GM18499 (cell line): Measurements from ENCODE around the gene P3H3.

ENCODE experiments used
- ATAC-seq: cut with Tn5 transposase; IDR thresholded peaks from one replicate; pipeline ENCODE4 v1.9.1; 2021; ENCODE audit warnings: moderate number of reproducible peaks; ENCODE audit not compliant: insufficient read depth, unreplicated experiment

P3H3 gene

DNA sequence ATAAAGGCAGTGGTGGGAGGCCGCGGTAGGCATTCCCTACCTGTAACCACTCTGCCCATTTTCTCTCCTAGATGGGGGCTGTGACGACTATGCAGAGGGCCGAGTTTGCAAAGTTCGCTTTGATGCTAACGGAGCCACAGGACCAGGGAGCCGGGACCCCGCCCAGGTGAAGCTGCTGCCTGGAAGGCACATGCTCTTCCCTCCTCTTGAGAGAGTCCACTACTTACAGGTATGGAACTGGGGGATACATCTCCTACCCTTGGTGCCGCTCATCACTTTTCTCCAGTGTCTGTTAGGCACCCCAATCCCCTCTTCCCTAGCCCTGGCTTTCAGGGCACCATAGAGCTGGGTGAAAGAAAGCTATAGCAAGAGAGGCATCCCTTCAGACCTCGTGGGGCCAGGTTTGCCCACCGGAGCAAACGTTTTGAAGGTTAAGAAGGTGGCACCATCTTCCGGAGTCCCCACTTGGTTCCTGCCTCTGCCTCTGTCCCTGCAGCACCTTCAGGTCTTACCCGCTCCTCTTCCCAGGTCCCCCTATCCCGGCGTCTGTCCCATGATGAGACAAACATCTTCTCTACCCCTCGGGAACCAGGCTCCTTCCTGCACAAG, 2.0 kb upstream of the P3H3 start:
- ATAC-seq: no peak

DNA sequence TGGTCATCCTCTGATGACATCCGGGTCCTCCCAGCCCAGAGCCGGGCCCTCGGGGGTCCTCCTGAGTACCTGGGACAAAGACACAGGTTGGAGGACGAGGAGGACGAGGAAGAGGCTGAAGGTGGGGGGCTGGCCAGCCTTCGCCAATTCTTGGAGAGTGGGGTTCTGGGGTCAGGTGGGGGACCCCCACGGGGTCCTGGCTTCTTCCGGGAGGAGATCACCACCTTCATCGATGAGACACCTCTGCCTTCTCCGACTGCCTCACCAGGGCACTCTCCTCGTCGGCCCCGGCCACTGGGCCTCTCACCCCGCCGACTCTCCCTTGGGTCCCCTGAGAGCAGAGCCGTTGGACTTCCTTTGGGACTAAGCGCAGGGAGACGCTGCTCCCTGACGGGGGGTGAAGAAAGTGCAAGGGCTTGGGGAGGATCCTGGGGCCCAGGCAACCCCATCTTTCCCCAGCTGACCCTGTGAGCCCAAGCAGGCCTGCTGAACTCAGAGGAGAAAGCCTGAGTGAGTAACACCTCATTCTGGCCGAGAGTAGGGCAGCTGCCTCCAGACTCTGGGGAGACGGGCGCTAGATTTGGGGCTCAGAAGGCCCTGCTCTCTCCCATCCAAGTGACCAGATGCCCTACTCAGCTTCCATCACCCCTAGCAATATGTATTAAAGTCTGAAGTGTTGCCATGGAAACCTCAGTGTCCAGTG, 1.3 kb upstream of the P3H3 start:
- ATAC-seq: no peak

DNA sequence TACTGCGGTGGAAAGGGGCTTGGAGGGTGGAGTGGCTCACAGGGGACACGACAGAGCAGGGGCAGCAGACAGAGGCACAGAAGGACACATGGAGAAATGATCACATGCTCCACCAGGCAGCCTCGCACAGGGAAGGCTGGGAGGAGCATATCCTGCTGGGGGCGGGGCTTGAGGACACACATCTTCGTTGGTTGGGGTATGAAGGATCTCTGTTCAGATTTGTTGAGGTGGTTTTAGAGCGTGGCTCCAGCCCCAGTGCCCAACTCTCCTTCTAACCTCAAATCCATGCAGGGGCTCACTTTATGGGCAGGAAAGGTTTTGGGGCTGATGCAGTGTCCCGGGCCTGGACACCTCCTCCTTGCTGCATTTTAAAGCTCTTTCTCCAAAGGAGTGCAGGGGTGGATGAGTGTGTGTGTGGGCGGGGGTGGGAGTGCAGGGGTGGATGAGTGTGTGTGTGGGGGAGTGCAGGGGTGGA, 733 bp upstream of the P3H3 start:
- ATAC-seq: no peak

DNA sequence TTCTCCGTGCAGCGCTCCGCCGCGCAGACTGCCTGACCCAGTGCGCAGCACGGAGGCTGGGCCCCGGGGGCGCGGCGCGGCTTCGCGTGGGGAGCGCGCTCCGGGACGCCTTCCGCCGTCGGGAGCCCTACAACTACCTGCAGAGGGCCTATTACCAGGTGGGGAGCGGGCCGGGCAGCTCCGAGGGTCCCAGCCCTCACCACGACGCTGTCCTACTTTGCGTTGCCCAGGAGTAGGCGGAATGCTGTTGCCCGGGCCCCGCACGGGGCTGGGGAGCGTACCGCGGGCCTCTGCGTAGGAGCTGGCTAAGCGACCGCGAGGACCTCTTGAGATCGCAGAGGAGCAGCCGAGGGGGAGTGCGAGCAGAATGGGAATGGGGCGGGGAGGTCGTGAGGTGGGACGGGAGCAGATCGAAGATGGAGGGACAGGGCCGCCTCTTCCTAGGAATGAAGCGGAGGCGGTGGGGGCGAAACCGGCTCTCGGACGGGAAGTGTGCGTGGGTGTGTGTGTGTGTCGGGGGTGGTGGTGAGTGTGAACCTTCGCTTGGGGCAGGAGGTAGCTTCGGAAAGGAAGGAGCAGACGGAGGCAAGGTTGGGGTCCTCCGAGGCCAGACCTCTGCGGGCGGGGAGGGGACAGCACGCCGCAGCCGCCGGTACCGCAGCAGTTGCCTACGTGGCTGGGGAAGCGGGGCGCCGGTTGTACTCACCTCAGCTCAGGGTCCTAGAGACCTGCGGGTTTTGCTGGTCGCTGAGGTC, 751 bp downstream of the P3H3 start:
- no peak for ATAC-seq

DNA sequence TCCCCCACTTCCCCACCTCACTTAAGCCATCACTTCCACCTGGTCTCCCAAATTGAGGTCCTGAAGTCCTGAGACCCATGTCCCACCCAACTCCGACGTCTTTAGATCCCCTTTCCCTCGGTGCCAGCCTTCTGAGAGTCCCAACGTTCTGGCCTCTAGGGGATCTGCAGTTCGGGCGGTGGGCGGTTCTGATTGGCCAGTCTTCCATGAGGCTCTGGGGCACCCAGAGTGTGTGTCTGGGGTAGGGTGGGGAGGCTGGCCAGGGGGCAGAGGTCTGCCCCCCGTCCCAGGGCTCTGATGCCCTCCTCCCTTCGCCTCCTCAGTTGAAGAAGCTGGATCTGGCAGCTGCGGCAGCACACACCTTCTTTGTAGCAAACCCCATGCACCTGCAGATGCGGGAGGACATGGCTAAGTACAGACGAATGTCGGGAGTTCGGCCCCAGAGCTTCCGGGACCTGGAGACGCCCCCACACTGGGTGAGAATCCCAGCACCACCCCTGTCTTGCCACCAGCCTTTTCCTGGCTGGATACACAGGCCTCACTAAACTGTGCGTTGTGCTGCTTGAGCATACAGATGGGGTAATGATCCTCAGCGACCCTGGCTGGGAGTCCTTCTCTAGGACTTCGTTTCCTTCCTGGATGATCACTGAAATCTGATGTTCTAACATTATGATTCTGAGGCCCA, 1.5 kb downstream of the P3H3 start:
- ATAC-seq: no peak

DNA sequence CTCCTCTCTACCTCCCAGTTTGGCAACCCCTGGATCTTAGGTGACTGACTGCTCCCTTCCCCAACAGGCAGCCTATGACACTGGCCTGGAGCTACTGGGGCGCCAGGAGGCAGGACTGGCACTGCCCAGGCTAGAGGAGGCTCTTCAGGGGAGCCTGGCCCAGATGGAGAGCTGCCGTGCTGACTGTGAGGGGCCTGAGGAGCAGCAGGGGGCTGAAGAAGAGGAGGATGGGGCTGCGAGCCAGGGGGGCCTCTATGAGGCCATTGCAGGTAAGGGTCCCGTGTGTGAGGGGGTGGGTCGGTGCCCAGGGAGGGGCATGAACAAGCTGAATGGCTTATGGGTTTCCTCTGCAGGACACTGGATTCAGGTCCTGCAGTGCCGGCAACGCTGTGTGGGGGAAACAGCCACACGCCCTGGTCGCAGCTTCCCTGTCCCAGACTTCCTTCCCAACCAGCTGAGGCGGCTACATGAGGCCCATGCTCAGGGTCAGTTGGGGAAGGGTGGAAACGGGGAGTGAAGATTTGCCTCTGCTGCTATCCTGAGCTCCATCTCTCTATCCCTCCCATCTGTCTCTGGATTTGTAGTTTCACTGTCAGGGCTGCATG, 2.2 kb downstream of the P3H3 start:
- ATAC-seq: no peak

DNA sequence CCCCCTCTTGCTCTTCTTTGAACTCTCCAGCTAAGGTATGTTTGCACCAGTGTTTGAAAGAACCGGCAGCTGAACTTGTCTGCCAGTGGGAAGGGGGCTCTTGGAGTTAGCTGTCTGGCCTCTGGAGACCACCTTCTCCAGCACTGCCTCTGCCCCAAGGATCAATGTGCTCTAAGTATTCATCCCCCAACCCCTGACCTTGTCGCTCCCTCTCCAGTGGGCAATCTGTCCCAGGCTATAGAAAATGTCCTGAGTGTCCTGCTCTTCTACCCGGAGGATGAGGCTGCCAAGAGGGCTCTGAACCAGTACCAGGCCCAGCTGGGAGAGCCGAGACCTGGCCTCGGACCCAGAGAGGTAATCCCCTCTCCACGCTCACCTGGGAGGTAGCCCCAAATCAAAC, 2.8 kb downstream of the P3H3 start:
- ATAC-seq: no peak

DNA sequence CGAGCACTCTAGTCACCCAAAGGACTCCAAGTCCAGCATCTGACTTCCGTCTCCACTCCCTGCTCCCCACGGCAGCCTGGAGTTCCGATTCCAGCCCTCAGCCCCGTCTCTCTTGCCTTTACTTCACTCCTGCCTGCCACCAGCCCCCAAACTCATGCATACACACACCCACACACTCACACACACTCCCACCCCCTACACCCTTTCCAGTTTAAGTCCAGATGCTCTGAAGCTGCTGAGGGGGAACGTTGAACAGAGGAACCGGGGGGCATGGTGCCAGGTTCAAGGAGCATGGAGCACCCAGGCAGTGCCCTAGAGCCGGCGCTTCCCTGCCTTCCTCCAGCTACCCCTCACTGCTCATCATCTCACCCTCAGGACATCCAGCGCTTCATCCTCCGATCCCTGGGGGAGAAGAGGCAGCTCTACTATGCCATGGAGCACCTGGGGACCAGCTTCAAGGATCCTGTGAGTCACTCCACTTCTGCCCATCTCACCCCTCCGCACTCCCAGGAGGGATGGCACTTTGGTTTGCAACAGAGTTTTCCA, 3.3 kb downstream of the P3H3 start:
- no peak for ATAC-seq

DNA sequence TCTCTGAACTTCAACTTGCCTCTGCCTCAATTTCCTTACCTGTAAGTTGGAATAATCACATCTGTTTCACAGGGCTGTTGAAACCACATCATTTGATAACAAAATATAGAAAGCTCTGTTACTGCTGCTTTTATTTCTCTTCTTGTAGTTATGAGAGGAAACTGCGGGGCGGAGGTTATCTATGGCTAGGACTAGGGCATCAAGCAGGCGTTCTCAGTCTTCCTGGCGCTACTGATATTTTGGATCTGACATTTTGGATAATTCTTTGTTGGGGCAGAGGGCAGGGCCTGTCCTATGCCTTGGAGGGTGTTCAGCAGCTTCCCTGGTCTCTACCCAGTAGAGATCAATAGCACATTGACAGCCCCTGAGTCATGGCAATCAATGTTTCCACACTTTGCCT, 3.9 kb downstream of the P3H3 start:
- no peak for ATAC-seq

DNA sequence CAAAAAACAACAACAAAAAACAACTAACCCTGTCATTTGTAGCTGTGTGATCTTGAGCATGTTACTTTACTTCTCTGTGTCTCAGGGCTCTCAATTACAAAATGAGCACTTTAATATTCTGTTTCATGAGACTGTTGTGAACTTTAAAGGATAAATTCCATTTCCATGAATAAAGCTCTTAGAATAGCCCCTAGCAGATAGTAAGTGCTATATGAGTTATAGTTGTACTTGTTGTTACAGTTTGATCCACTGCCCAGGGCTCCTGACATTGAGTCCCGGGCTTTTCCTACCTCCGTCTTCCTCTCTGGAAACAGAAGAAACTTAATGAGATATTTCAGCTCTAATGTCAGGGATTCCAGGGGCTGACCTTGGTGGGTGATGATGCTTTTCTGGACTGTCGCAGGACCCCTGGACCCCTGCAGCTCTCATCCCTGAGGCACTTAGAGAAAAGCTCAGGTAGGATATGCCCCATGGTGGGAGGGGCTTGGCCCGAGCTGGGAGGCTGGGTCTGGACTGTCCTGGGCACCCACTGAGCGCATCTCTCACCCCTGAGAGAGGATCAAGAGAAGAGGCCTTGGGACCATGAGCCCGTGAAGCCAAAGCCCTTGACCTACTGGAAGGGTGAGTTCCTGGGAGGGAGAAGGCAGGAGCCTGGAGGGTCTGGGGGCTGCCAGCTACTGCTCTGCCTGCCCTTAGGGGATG, 5.1 kb downstream of the P3H3 start:
- no peak for ATAC-seq

DNA sequence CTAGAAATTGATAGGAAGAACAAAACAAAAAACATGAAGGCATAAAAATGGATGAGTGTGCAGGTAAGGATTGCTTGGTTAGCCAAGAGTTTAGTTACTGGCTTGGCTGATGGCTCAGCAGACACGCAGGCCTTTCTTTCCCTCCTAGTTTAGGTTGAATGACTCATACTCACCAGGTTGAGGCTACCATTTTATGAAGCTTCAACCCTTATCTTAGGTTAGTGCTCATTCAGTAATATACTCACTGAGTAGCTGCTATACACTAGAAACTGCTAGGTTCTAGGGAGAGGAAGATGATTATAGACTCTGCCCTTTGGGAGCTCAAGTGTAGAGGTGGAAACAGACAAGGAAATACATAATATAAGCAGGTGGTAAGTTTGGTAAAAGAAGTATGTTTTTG, 6.0 kb downstream of the P3H3 start:
- no peak for ATAC-seq

DNA sequence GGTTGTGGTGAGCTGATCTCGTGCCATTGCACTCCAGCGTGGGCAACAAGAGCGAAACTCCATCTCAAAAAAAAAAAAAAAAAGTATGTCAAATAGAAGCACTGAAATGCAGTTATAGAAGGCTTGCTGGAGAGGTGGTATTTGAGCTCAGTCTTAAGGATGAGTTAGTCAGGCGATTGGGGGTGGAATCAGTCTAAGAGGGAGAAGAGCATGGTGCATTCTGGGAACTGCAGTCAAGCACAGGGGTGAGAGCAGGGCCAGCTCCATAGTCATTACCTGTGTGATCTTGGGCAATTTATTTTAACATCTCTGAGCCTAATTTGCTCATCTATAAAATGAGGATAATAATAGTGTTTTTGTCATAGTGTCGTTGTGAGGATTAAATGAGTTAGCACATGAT, 6.7 kb downstream of the P3H3 start:
- no peak for ATAC-seq

DNA sequence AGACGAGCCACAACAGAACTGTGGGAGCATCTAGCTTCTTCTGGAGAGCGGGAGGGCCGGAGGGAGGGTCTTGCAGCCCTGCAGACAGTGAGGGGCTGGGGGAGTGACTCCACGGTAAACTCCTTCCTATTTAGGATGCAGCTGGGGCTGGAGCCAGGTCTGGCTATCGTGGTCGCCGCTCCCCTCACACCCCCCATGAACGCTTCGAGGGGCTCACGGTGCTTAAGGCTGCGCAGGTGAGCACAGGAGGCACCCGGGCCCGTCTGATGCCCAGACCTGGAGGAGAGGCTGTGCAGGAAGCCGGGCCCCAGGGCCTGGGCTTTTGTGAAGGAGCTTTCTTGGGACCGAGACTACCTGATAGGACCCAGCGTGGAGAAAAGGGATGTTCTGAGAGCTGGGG, 8.6 kb downstream of the P3H3 start:
- ATAC-seq: no peak

DNA sequence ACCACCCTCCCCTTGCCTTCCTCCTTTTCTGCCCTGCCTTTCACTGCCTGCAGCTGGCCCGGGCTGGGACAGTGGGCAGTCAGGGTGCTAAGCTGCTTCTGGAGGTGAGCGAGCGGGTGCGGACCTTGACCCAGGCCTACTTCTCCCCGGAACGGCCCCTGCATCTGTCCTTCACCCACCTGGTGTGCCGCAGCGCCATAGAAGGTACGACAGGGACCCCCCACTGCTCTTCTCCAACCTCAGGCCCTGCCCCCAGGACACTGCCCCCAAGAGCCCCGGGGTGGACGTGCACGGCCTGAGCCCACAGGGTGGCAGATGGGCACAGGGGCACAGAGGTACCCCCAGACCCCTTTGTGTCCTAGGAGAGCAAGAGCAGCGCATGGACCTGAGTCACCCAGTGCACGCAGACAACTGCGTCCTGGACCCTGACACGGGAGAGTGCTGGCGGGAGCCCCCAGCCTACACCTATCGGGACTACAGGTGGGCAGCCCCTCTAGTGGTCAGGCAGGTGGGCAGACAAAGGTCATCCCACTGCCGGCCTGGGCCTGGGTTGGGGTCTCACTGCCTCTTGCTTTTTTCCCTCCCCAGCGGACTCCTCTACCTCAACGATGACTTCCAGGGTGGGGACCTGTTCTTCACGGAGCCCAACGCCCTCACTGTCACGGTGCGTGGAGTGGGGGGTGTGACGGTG, 9.3 kb downstream of the P3H3 start:
- no peak for ATAC-seq

DNA sequence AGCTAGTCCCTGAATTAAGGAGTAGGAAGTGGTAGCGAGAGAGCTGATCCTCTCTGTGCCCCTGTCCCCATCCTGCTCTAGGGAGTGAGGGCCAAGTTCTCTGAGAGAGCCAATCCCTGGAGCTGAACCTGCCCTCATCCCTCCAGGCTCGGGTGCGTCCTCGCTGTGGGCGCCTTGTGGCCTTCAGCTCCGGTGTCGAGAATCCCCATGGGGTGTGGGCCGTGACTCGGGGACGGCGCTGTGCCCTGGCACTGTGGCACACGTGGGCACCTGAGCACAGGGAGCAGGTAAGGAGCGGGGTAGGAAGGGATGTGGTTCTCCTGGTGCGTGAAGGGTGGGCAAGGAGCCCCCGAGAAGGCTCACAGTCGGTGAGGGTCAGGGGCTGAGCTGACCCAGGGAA, 10.6 kb downstream of the P3H3 start:
- ATAC-seq: no peak

DNA sequence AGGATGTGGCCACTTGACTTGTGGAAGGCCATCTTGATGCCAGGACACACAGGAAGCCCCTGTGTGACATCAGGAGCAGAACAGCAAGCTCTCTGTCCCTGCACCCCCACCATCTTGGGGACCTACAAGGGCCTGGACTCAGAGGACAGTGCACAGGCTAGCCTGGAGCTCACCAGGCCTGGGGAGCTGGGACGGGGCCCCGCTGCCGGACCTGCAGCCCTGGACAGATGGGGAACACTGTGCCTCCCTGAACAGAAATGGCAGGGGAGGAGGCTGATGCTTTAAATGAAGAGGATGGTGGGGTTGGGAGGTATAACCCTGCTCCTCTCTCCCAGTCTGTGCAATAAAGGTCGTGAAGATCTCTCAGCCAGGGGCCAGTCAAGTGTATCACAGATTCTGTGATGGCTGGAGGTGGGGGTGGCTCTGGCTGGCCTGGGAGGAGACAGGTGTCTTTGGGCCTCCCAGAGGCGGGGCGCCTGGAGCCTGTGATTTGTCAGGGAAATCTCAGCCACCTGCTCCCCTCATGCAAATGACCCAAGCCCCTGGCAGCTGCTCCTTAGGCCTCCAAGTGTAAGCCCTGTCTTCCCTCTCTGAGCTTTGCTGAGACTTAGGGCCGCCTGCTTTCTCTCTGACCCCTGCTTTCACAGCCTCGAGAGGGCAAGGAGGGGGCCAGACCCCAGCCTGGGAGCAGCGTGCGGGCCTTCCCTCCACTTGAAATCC, 11.4 kb downstream of the P3H3 start:
- no peak for ATAC-seq

DNA sequence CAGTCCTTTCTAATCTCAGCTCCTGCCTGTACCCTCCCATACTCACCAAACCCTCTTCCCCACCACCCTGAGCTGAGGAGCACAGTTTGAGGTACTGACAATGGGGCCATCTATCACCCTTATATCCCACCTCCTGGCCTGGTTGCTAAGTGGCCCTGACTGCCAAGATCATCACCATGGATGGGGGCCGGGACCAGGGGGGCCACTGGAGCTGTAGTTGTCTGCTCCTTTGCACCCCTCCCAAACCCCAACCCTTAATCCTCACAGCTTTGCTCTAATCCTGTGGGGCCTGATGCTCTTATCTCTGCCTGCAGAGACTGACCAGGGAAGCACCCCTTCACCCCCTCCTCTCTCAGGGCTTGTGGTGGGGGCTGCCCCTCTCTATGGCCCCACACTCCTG, 12.1 kb downstream of the P3H3 start:
- ATAC-seq: no peak

DNA sequence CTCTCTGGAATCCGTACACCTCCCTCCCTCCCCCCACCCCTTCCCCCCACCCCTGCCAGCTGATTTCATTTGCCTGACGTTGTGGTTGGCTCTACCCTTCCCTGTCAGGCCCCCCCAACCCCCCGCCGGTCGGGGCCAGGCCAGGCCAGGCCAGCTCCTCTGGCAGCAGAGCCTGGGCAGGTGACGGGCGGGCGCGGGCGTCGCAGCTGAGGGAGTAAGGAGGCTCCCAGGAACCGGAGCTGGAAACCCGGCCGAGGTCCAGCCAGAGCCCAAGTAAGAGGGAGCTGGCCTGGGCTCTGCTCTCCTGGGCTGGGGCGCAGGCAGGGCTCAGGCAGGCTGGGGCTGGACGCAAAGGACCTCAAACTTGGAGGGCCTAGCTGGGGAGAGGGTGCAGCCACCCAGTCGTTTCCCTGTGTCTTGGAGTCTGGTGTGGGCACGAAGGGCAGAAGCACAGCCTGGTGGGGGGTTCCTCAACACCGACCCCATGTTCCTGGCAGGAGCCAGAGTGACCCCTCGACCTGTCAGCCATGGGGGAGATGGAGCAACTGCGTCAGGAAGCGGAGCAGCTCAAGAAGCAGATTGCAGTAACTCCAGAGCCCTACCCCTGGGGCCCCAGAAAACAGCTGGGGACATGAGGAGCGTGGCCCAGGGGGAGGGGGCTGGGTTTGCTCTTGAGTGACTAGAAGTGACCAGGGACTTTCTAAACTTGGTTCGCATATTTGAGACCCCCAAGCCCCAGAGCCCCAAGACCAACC, 12.7 kb downstream of the P3H3 start, which contains the start of gene GNB3:
Gene GNB3, plus strand, starts transcription at position 165 of the 755 bp plus-strand sequence. Its CDS starts 363 bp downstream, at position 528.
- no peak for ATAC-seq
